ENCODE measurements around the gene SMC5. TPM values are rescaled to one million over a fixed set of nuclear protein-coding genes. Genes with fewer than 3 reads are reported as not detected.

The SMC5 gene
- total RNA-seq, 1 donor from 2014 or later, result 27.4 TPM

DNA sequence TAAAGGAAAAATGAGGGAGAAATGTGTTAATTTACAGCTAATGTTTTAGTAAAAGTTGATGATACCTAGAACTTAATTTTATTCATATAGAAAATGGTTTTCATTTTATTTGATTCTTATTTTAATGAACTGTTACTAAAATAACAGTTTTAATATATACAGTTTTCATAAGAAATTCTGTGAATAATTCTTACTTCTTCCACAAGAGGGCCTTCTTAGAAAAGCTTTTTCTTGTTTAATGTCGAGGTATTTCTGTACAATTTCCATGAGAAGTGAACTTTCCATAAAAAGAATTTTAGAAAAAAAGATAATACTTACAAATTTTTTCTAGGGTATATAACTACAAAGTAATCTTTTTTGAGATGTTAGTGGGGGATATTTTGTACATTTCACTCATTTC, 81.8 kb downstream of the SMC5 start:
- no peak overlapping the region for H3K27ac Mint-ChIP-seq (ENCODE audit: unreplicated experiment)
- Histone ChIP-seq H3K27ac (ENCODE audit: low read depth, low read length) (no peak overlapping the region), H3K27me3 (ENCODE audit: insufficient read depth, low read length) (no peaks in the 10 kb centered on the region), H3K9ac (ENCODE audit: low read length) (no peak overlapping the region), H3K4me3 (ENCODE audit: insufficient read depth, low read depth, low read length) (no peak overlapping the region), H3K9me3 (ENCODE audit: insufficient read depth, low read depth, low read length) (no peaks in the 10 kb centered on the region), H3K36me3 (ENCODE audit: insufficient read depth, low read length) (peaks cover 6% of the 10 kb centered on the region), H3K4me2 (ENCODE audit: low read length) (no peak overlapping the region), H4K20me1 (ENCODE audit: insufficient read depth, low read length) (no peaks in the 10 kb centered on the region), H3K4me1 (ENCODE audit: insufficient read depth, low read length) (no peaks in the 10 kb centered on the region), H2AFZ (ENCODE audit: low read depth, low read length) (no peak overlapping the region), H3K79me2 (ENCODE audit: insufficient read depth, low read length) (no peaks in the 10 kb centered on the region)
- H3K4me3 Mint-ChIP-seq (ENCODE audit: unreplicated experiment), result no peak overlapping the region
- FAIRE-seq, result no peak
- H3K36me3 Mint-ChIP-seq (ENCODE audit: low read depth, unreplicated experiment), result peaks cover 10% of the 10 kb centered on the region
- no peaks in the 10 kb centered on the region for H3K27me3 Mint-ChIP-seq (ENCODE audit: low read depth, unreplicated experiment)
- no peaks in the 10 kb centered on the region for H3K9me3 Mint-ChIP-seq (ENCODE audit: unreplicated experiment)
- TF ChIP-seq, protein P1, sequence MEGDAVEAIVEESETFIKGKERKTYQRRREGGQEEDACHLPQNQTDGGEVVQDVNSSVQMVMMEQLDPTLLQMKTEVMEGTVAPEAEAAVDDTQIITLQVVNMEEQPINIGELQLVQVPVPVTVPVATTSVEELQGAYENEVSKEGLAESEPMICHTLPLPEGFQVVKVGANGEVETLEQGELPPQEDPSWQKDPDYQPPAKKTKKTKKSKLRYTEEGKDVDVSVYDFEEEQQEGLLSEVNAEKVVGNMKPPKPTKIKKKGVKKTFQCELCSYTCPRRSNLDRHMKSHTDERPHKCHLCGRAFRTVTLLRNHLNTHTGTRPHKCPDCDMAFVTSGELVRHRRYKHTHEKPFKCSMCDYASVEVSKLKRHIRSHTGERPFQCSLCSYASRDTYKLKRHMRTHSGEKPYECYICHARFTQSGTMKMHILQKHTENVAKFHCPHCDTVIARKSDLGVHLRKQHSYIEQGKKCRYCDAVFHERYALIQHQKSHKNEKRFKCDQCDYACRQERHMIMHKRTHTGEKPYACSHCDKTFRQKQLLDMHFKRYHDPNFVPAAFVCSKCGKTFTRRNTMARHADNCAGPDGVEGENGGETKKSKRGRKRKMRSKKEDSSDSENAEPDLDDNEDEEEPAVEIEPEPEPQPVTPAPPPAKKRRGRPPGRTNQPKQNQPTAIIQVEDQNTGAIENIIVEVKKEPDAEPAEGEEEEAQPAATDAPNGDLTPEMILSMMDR (IDR thresholded peaks at IDR 0.05; ENCODE audit: insufficient read depth, low read depth, low read length), result peak; percentile 37
- no peak for TF ChIP-seq EZH2 (IDR thresholded peaks at IDR 0.05; ENCODE audit: insufficient read depth, low read length)
- DNase-seq (ENCODE audit: low read depth), result peak; percentile 20
- H3K4me1 Mint-ChIP-seq (ENCODE audit: low read depth, unreplicated experiment), result no peaks in the 10 kb centered on the region

DNA sequence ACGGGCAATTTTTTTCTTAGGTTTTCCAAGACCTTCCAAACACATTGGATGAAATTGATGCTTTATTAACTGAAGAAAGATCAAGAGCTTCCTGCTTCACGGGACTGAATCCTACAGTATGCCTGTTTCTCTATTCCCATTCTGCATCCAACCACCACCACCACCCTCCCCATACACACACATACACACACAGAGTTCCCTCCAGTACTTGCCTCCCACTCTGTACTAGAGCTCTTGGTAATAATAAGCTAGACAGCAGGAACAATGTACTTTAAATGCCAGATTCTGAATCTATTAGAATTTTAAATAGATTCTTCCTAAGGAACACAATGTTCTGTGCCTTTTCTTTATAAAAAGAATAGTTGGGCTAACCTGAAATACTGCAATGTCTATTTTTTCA, 88.3 kb downstream of the SMC5 start:
- H3K27ac ChIP-seq (ENCODE audit: low read depth, low read length), result no peak overlapping the region
- Mint-ChIP-seq H3K27ac (ENCODE audit: unreplicated experiment) (no peak overlapping the region), H3K4me3 (ENCODE audit: unreplicated experiment) (no peak overlapping the region), H3K27me3 (ENCODE audit: low read depth, unreplicated experiment) (no peaks in the 10 kb centered on the region), H3K4me1 (ENCODE audit: low read depth, unreplicated experiment) (no peaks in the 10 kb centered on the region), H3K36me3 (ENCODE audit: low read depth, unreplicated experiment) (no peaks in the 10 kb centered on the region), H3K9me3 (ENCODE audit: unreplicated experiment) (no peaks in the 10 kb centered on the region)
- no peak overlapping the region for H3K4me3 ChIP-seq (ENCODE audit: insufficient read depth, low read depth, low read length)
- H3K4me2 ChIP-seq (ENCODE audit: low read length), result no peak overlapping the region
- no peaks in the 10 kb centered on the region for H3K27me3 ChIP-seq (ENCODE audit: insufficient read depth, low read length)
- H3K9ac ChIP-seq (ENCODE audit: low read length), result no peak overlapping the region
- no peak overlapping the region for H2AFZ ChIP-seq (ENCODE audit: low read depth, low read length)
- no peaks in the 10 kb centered on the region for H4K20me1 ChIP-seq (ENCODE audit: insufficient read depth, low read length)
- no peak for FAIRE-seq
- TF ChIP-seq, protein P1 (IDR thresholded peaks at IDR 0.05; ENCODE audit: insufficient read depth, low read depth, low read length), result no peak
- no peak for TF ChIP-seq EZH2 (IDR thresholded peaks at IDR 0.05; ENCODE audit: insufficient read depth, low read length)
- no peak for DNase-seq (ENCODE audit: low read depth)
- peaks cover 37% of the 10 kb centered on the region for H3K36me3 ChIP-seq (ENCODE audit: insufficient read depth, low read length)
- H3K9me3 ChIP-seq (ENCODE audit: insufficient read depth, low read depth, low read length), result no peaks in the 10 kb centered on the region
- H3K79me2 ChIP-seq (ENCODE audit: insufficient read depth, low read length), result no peaks in the 10 kb centered on the region
- no peaks in the 10 kb centered on the region for H3K4me1 ChIP-seq (ENCODE audit: insufficient read depth, low read length)

DNA sequence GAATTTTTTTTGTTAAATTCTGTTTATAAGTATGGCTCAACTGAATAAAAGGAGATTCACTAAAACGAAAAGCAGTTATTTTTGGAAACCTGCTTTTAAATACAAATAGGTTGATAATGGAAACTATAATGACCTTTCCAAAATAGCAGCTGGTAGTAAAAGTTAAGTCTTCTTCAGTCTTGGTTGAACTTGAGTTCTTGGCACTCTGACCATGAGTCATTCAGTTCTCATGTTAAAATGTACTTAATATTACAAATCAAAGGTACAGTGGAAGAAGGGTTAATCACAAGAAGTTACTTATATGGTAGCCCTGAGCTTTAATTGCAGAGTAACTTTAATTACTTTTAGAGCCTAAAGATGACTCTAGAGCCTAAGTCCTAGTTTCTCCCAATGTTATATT, 93.6 kb downstream of the SMC5 start:
- FAIRE-seq, result no peak
- H3K4me1 Mint-ChIP-seq (ENCODE audit: low read depth, unreplicated experiment), result no peaks in the 10 kb centered on the region
- H3K9ac ChIP-seq (ENCODE audit: low read length), result no peak overlapping the region
- no peaks in the 10 kb centered on the region for H3K36me3 Mint-ChIP-seq (ENCODE audit: low read depth, unreplicated experiment)
- H3K27ac ChIP-seq (ENCODE audit: low read depth, low read length), result no peak overlapping the region
- H3K4me2 ChIP-seq (ENCODE audit: low read length), result no peak overlapping the region
- no peaks in the 10 kb centered on the region for H3K27me3 Mint-ChIP-seq (ENCODE audit: low read depth, unreplicated experiment)
- no peaks in the 10 kb centered on the region for H3K79me2 ChIP-seq (ENCODE audit: insufficient read depth, low read length)
- no peaks in the 10 kb centered on the region for H3K4me1 ChIP-seq (ENCODE audit: insufficient read depth, low read length)
- H3K27ac Mint-ChIP-seq (ENCODE audit: unreplicated experiment), result no peak overlapping the region
- peaks cover 21% of the 10 kb centered on the region for H3K36me3 ChIP-seq (ENCODE audit: insufficient read depth, low read length)
- no peak overlapping the region for H2AFZ ChIP-seq (ENCODE audit: low read depth, low read length)
- no peaks in the 10 kb centered on the region for H4K20me1 ChIP-seq (ENCODE audit: insufficient read depth, low read length)
- DNase-seq (ENCODE audit: low read depth), result peak; percentile 60
- H3K27me3 ChIP-seq (ENCODE audit: insufficient read depth, low read length), result no peaks in the 10 kb centered on the region
- no peak overlapping the region for H3K4me3 Mint-ChIP-seq (ENCODE audit: unreplicated experiment)
- no peak overlapping the region for H3K4me3 ChIP-seq (ENCODE audit: insufficient read depth, low read depth, low read length)
- no peaks in the 10 kb centered on the region for H3K9me3 ChIP-seq (ENCODE audit: insufficient read depth, low read depth, low read length)
- no peak for TF ChIP-seq EZH2 (IDR thresholded peaks at IDR 0.05; ENCODE audit: insufficient read depth, low read length)
- TF ChIP-seq, protein P1 (IDR thresholded peaks at IDR 0.05; ENCODE audit: insufficient read depth, low read depth, low read length), result no peak
- no peaks in the 10 kb centered on the region for H3K9me3 Mint-ChIP-seq (ENCODE audit: unreplicated experiment)
